ENCODE measurements around the gene ZFYVE28. TPM values are rescaled to one million over a fixed set of nuclear protein-coding genes. Genes with fewer than 3 reads are reported as not detected.

Gene ZFYVE28
- total RNA-seq, 2 donors from 2014 or later, result 6.6 to 30.2 TPM

- Histone ChIP-seq H3K36me3 (no peaks in the 10 kb centered on the region), H3K4me3 (no peak overlapping the region), H3K9me3 (no peaks in the 10 kb centered on the region), H3K27me3 (replicated peaks; ENCODE audit: insufficient read depth) (no peaks in the 10 kb centered on the region), H3K4me1 (replicated peaks) (no peaks in the 10 kb centered on the region), H3K27ac (no peak overlapping the region)
- intact Hi-C loops (cut with DNase I), result no loop called here
- 80% methylated on average over 13 of the region's 13 CpGs for WGBS
- no peak for DNase-seq (ENCODE audit: low spot score)
- TF ChIP-seq POLR2AphosphoS5 (IDR thresholded peaks at IDR 0.05) (no peak), POLR2A (IDR thresholded peaks at IDR 0.05) (no peak), CTCF (IDR thresholded peaks at IDR 0.05) (no peak)
Observed at GRCh38 chr4:2426711-2427275, 8.3 kb upstream of the ZFYVE28 start.

GRCh38 chr4:2426069-2426397 is 7.6 kb upstream of the ZFYVE28 start:
- no peaks in the 10 kb centered on the region for H3K27me3 ChIP-seq (replicated peaks; ENCODE audit: insufficient read depth)
- H3K27ac ChIP-seq, result no peak overlapping the region
- whole genome bisulfite sequencing, result 79% methylated on average over 8 of the region's 8 CpGs
- intact Hi-C loops (cut with DNase I), result no loop called here
- no peaks in the 10 kb centered on the region for H3K36me3 ChIP-seq
- TF ChIP-seq POLR2A (IDR thresholded peaks at IDR 0.05) (no peak), POLR2AphosphoS5 (IDR thresholded peaks at IDR 0.05) (no peak), CTCF (IDR thresholded peaks at IDR 0.05) (no peak)
- H3K4me1 ChIP-seq (replicated peaks), result no peaks in the 10 kb centered on the region
- DNase-seq (ENCODE audit: low spot score), result no peak
- H3K9me3 ChIP-seq, result no peaks in the 10 kb centered on the region
- H3K4me3 ChIP-seq, result no peak overlapping the region

GRCh38 chr4:2425386-2426068 is 7.1 kb upstream of the ZFYVE28 start:
- intact Hi-C loops (cut with DNase I), result no loop called here
- TF ChIP-seq POLR2AphosphoS5 (IDR thresholded peaks at IDR 0.05), result no peak
- TF ChIP-seq CTCF (IDR thresholded peaks at IDR 0.05), result no peak
- no peak for TF ChIP-seq POLR2A (IDR thresholded peaks at IDR 0.05)
- 93% methylated on average over 13 of the region's 13 CpGs for WGBS

GRCh38 chr4:2424581-2424980 is 6.1 kb upstream of the ZFYVE28 start:
- 71% methylated on average over 10 of the region's 10 CpGs for WGBS
- Histone ChIP-seq H3K27ac (no peak overlapping the region), H3K4me3 (no peak overlapping the region), H3K27me3 (replicated peaks; ENCODE audit: insufficient read depth) (no peaks in the 10 kb centered on the region), H3K9me3 (no peaks in the 10 kb centered on the region), H3K4me1 (replicated peaks) (no peaks in the 10 kb centered on the region), H3K36me3 (no peaks in the 10 kb centered on the region)
- intact Hi-C loops (cut with DNase I), result no loop called here
- DNase-seq (ENCODE audit: low spot score), result no peak
- TF ChIP-seq CTCF (IDR thresholded peaks at IDR 0.05) (no peak), POLR2A (IDR thresholded peaks at IDR 0.05) (no peak), POLR2AphosphoS5 (IDR thresholded peaks at IDR 0.05) (no peak)

More at GRCh38 chr4:2425386-2426068, 7.1 kb upstream of the ZFYVE28 start:
- Histone ChIP-seq H3K36me3 (no peaks in the 10 kb centered on the region), H3K4me3 (no peak overlapping the region), H3K27me3 (replicated peaks; ENCODE audit: insufficient read depth) (no peaks in the 10 kb centered on the region), H3K4me1 (replicated peaks) (no peaks in the 10 kb centered on the region), H3K27ac (no peak overlapping the region), H3K9me3 (no peaks in the 10 kb centered on the region)
- no peak for DNase-seq (ENCODE audit: low spot score)

- no peaks in the 10 kb centered on the region for H3K27me3 ChIP-seq (replicated peaks; ENCODE audit: insufficient read depth)
- H3K4me1 ChIP-seq (replicated peaks), result peaks cover 4% of the 10 kb centered on the region
- no peak for DNase-seq (ENCODE audit: low spot score)
- no peak overlapping the region for H3K4me3 ChIP-seq
- no peak overlapping the region for H3K27ac ChIP-seq
- WGBS, result 72% methylated on average over 10 of the region's 10 CpGs
- H3K9me3 ChIP-seq, result no peaks in the 10 kb centered on the region
- TF ChIP-seq POLR2A (IDR thresholded peaks at IDR 0.05), result no peak
- TF ChIP-seq POLR2AphosphoS5 (IDR thresholded peaks at IDR 0.05), result no peak
- TF ChIP-seq CTCF (IDR thresholded peaks at IDR 0.05), result no peak
- H3K36me3 ChIP-seq, result no peaks in the 10 kb centered on the region
- intact Hi-C loops (cut with DNase I), result no loop called here
Observed at GRCh38 chr4:2423695-2424094, 5.2 kb upstream of the ZFYVE28 start.
